HCT116 (cell line): Measurements from ENCODE around the gene ERBB4. TPM values are rescaled to one million over a fixed set of nuclear protein-coding genes. Genes with fewer than 3 reads are reported as not detected.

Source experiments
- ATAC-seq: fragments of 200-7000 bp; cut with Tn5 transposase; 2 replicates; pipeline ENCODE4 v1.9.1; 2020; ENCODE audit warnings: mild to moderate bottlenecking, moderate library complexity
- BruUV-seq: library from RNA; stranded (reverse); fragments of 400-500 nt; replicated peaks from 2 replicates; lab custom pipeline; 2021; lab: Mats Ljungman, UMichigan
- CTCF ChIA-PET: fragments of 300-600 bp; sonication (Branson Sonifier 250); formaldehyde crosslinking; loops from one replicate; lab custom pipeline; 2021; ENCODE audit warnings: antibody characterized with exemption; lab: Charles Lee
- POLR2A ChIA-PET: fragments of 300-600, 350-600 bp; sonication (Branson Sonifier 250); formaldehyde crosslinking; loops from one replicate; lab custom pipeline; 2021; ENCODE audit warnings: antibody characterized with exemption; lab: Charles Lee
- RAD21 ChIA-PET, 2 experiments: fragments of 300-600 bp; sonication (Branson Sonifier 250); formaldehyde crosslinking; loops; one replicate each; lab custom pipeline; 2023; ENCODE audit warnings: low total read pairs in 2 of 2; ENCODE audit not compliant: uncharacterized antibody in 2 of 2, unreplicated experiment in 2 of 2, low non-redundant PET in 1 of 2; lab: Charles Lee
- DNase-seq: peaks from one replicate; pipeline ENCODE4 v3.0.0-alpha.2; 2010; ENCODE audit warnings: low read depth, low spot score
- H2AFZ ChIP-seq: fragments of 200-600 bp; shearing (Covaris generic), sonication (generic); 2 replicates; pipeline ENCODE4 v1.6.1; 2017; ENCODE audit warnings: low read depth, mixed run types, mixed read lengths, antibody characterized with exemption, low read length; ENCODE audit not compliant: poor library complexity, severe bottlenecking
- H3K27ac ChIP-seq: 2 replicates; pipeline ENCODE4 v1.5.1; 2012; ENCODE audit warnings: low read depth, low read length
- H3K27me3 ChIP-seq: fragments of 200-600 bp; sonication (generic); 2 replicates; pipeline ENCODE4 v1.6.1; 2016; ENCODE audit warnings: mixed run types, low read length, mixed read lengths; ENCODE audit not compliant: insufficient read depth
- H3K36me3 ChIP-seq, 2 experiments: fragments of 200-500 bp in 1 of 2; fragments of 200-600 bp in 1 of 2; sonication (Bioruptor generic) in 1 of 2; sonication (generic) in 1 of 2; 2 replicates each; pipeline versions ENCODE4 v1.5.1 to v1.6.1; 2014 to 2016; ENCODE audit warnings: low read length in 2 of 2, inconsistent platforms in 1 of 2, mixed read lengths in 1 of 2, mixed run types in 1 of 2; ENCODE audit not compliant: insufficient read depth in 2 of 2, control insufficient read depth in 1 of 2
- H3K4me1 ChIP-seq, 2 experiments: fragments of 200-600 bp in 1 of 2; sonication (generic) in 1 of 2; 2 replicates each; pipeline versions ENCODE4 v1.5.1 to v1.6.1; 2012 to 2017; ENCODE audit warnings: low read length in 2 of 2, inconsistent platforms in 1 of 2, mild to moderate bottlenecking in 1 of 2, mixed read lengths in 1 of 2, mixed run types in 1 of 2, moderate library complexity in 1 of 2; ENCODE audit not compliant: insufficient read depth in 2 of 2, control insufficient read depth in 1 of 2
- H3K4me2 ChIP-seq: fragments of 200-600 bp; sonication (generic); 2 replicates; pipeline ENCODE4 v1.6.1; 2017; ENCODE audit warnings: mixed run types, low read length, mixed read lengths
- H3K4me3 ChIP-seq, 2 experiments: fragments of 200-600 bp in 1 of 2; sonication (generic) in 1 of 2; replicated peaks in 1 of 2; 2 replicates each; pipeline ENCODE4 v1.5.1; 2011 to 2016; ENCODE audit warnings: low read length in 2 of 2, control low read depth in 1 of 2, low read depth in 1 of 2, mild to moderate bottlenecking in 1 of 2, mixed read lengths in 1 of 2, mixed run types in 1 of 2
- H3K79me2 ChIP-seq: fragments of 200-600 bp; sonication (generic); 2 replicates; pipeline ENCODE4 v1.6.1; 2017; ENCODE audit warnings: mild to moderate bottlenecking, mixed run types, low read length, moderate library complexity, mixed read lengths; ENCODE audit not compliant: insufficient read depth
- H3K9ac ChIP-seq: fragments of 200-600 bp; sonication (generic); 2 replicates; pipeline ENCODE4 v1.6.1; 2016; ENCODE audit warnings: low read length, mixed read lengths
- H3K9me2 ChIP-seq: fragments of 200-600 bp; sonication (generic), shearing (Covaris generic); 2 replicates; pipeline ENCODE4 v1.6.1; 2017; ENCODE audit warnings: mixed run types, mild to moderate bottlenecking, moderate library complexity; ENCODE audit not compliant: insufficient read depth
- H3K9me3 ChIP-seq, 2 experiments: fragments of 200-500 bp in 1 of 2; fragments of 200-600 bp in 1 of 2; sonication (Bioruptor generic) in 1 of 2; sonication (generic) in 1 of 2; 2 replicates each; pipeline ENCODE4 v1.6.1; 2014 to 2017; ENCODE audit warnings: low read length in 2 of 2, mixed read lengths in 2 of 2, inconsistent platforms in 1 of 2, low read depth in 1 of 2, mild to moderate bottlenecking in 1 of 2, mixed run types in 1 of 2, moderate library complexity in 1 of 2; ENCODE audit not compliant: control insufficient read depth in 1 of 2, insufficient read depth in 1 of 2
- H4K20me1 ChIP-seq: fragments of 200-600 bp; sonication (generic), shearing (Covaris generic); 2 replicates; pipeline ENCODE4 v1.6.1; 2017; ENCODE audit warnings: mixed run types, mild to moderate bottlenecking, moderate library complexity; ENCODE audit not compliant: insufficient read depth
- CBX3 ChIP-seq: IDR thresholded peaks from 2 replicates; pipeline ENCODE4 v1.6.1; 2012; ENCODE audit warnings: low read depth
- CTCF ChIP-seq, 3 experiments: fragments of 200-600 bp in 1 of 3; sonication (generic) in 1 of 3; IDR thresholded peaks in 2 of 3; conservative IDR thresholded peaks in 1 of 3; 2 replicates each; pipeline ENCODE4 v1.5.1; 2012 to 2017; ENCODE audit warnings: low read depth in 2 of 3, low read length in 2 of 3, antibody characterized with exemption in 1 of 3, borderline replicate concordance in 1 of 3, control low read depth in 1 of 3, mild to moderate bottlenecking in 1 of 3, mixed read lengths in 1 of 3, mixed run types in 1 of 3, moderate library complexity in 1 of 3; ENCODE audit not compliant: insufficient read depth in 1 of 3
- EGR1 ChIP-seq: IDR thresholded peaks from 2 replicates; pipeline ENCODE4 v1.6.1; 2012; ENCODE audit warnings: low read depth
- EZH2 ChIP-seq: fragments of 200-600 bp; sonication (generic); IDR thresholded peaks from 2 replicates; pipeline ENCODE4 v1.6.1; 2017; ENCODE audit warnings: antibody characterized with exemption, mixed run types
- FOSL1 ChIP-seq: IDR thresholded peaks from 2 replicates; pipeline ENCODE4 v1.6.1; 2012; ENCODE audit warnings: low read depth
- JUND ChIP-seq: IDR thresholded peaks from 2 replicates; pipeline ENCODE4 v1.6.1; 2012
- MAX ChIP-seq: IDR thresholded peaks from 2 replicates; pipeline ENCODE4 v1.6.1; 2012
- POLR2AphosphoS5 ChIP-seq: IDR thresholded peaks from 2 replicates; pipeline ENCODE4 v1.6.1; 2011; ENCODE audit warnings: mild to moderate bottlenecking, low read depth, low read length, moderate library complexity
- RAD21 ChIP-seq: IDR thresholded peaks from 2 replicates; pipeline ENCODE4 v1.6.1; 2012; ENCODE audit warnings: low read depth, mild to moderate bottlenecking
- SP1 ChIP-seq: IDR thresholded peaks from 2 replicates; pipeline ENCODE4 v1.6.1; 2012; ENCODE audit warnings: low read depth
- SRF ChIP-seq: IDR thresholded peaks from 2 replicates; pipeline ENCODE4 v1.6.1; 2012; ENCODE audit warnings: low read depth
- TCF7L2 ChIP-seq: IDR thresholded peaks from 2 replicates; pipeline ENCODE4 v1.7.0; 2011; ENCODE audit warnings: borderline replicate concordance, inconsistent platforms; ENCODE audit not compliant: insufficient read depth, insufficient read length; ENCODE audit errors: extremely low read depth
- YY1 ChIP-seq: IDR thresholded peaks from 2 replicates; pipeline ENCODE4 v1.6.1; 2011; ENCODE audit warnings: low read length, low read depth, moderate library complexity, mild to moderate bottlenecking; ENCODE audit not compliant: insufficient replicate concordance; ENCODE audit errors: extremely low read depth
- ZFX ChIP-seq: fragments of 450-650 bp; IDR thresholded peaks from 2 replicates; pipeline ENCODE4 v1.6.1; 2017
- intact Hi-C: fragments of 100-400 bp; cut with micrococcal nuclease; formaldehyde crosslinking; loops from 2 replicates; pipeline ENCODE4 v1.10.0; 2022
- total RNA-seq: library from RNA; stranded (reverse); gene quantifications from one replicate; pipeline ENCODE4 v1.2.1, GENCODE V29; 2021; ENCODE audit not compliant: unreplicated experiment

Gene ERBB4
- total RNA-seq, 1 experiment from 2014 or later = 0.10 TPM

GRCh38 chr2:211789982-211790381 is 748.6 kb downstream of the ERBB4 start:
- H3K27me3 ChIP-seq = no peaks in the 10 kb centered on the region
- BruUV-seq = no TSS peak
- H3K4me2 ChIP-seq = no peak overlapping the region
- ATAC-seq = no peak
- no peak overlapping the region for H2AFZ ChIP-seq
- no peak overlapping the region for H3K4me3 ChIP-seq
- DNase-seq = no peak
- POLR2A ChIA-PET = no interaction called here
- no peaks in the 10 kb centered on the region for H4K20me1 ChIP-seq
- no peaks in the 10 kb centered on the region for H3K36me3 ChIP-seq
- CTCF ChIA-PET = no interaction called here
- no peaks in the 10 kb centered on the region for H3K9me2 ChIP-seq
- TF ChIP-seq YY1 (no peak), POLR2AphosphoS5 (no peak), SRF (no peak), EZH2 (no peak), ZFX (no peak), JUND (no peak), FOSL1 (no peak), MAX (no peak), EGR1 (no peak), RAD21 (no peak), SP1 (no peak), CBX3 (no peak), CTCF (IDR thresholded peaks at IDR 0.05 in 2 of 3, conservative IDR thresholded peaks at IDR 0.05 in 1 of 3; ENCODE audit: borderline replicate concordance in 1 of 3, insufficient read depth in 1 of 3, low read depth in 2 of 3, low read length in 2 of 3) (no peak), TCF7L2 (no peak)
- no peaks in the 10 kb centered on the region for H3K79me2 ChIP-seq
- RAD21 ChIA-PET = no interaction called here
- no peaks in the 10 kb centered on the region for H3K9me3 ChIP-seq
- H3K9ac ChIP-seq = no peak overlapping the region
- H3K27ac ChIP-seq = no peak overlapping the region
- intact Hi-C loops = no loop called here
- no peaks in the 10 kb centered on the region for H3K4me1 ChIP-seq
